GM12872 (cell line): Measurements from ENCODE around the gene ARPC2.

ENCODE experiments used
- TF ChIP-seq, protein P1 (sequence below): IDR thresholded peaks from 3 replicates; pipeline ENCODE4 v1.5.1; 2011; ENCODE audit warnings: low read depth, mild to moderate bottlenecking, low read length, moderate library complexity; ENCODE audit not compliant: insufficient read depth

Gene ARPC2

DNA sequence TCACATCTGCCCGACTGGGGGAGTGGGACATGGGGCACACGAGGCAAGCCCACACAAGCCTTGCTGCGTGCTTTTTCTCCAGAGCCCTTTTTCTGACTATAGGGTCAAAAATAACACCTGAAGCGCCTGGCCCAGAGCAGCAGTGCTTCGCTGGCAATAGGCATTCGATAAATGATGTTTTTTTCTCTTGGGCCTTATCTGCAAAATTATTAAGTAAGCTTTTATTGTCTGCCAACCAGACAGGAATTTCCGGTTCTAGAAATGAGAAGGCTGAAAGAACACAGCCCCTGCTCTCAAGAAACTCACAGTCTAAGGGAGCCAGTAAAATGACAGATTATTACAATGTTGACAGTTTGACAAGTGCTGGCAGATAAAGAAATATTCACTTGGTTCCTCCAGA lies 78.0 kb downstream of the ARPC2 start:
- TF ChIP-seq, protein P1, sequence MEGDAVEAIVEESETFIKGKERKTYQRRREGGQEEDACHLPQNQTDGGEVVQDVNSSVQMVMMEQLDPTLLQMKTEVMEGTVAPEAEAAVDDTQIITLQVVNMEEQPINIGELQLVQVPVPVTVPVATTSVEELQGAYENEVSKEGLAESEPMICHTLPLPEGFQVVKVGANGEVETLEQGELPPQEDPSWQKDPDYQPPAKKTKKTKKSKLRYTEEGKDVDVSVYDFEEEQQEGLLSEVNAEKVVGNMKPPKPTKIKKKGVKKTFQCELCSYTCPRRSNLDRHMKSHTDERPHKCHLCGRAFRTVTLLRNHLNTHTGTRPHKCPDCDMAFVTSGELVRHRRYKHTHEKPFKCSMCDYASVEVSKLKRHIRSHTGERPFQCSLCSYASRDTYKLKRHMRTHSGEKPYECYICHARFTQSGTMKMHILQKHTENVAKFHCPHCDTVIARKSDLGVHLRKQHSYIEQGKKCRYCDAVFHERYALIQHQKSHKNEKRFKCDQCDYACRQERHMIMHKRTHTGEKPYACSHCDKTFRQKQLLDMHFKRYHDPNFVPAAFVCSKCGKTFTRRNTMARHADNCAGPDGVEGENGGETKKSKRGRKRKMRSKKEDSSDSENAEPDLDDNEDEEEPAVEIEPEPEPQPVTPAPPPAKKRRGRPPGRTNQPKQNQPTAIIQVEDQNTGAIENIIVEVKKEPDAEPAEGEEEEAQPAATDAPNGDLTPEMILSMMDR: no peak

DNA sequence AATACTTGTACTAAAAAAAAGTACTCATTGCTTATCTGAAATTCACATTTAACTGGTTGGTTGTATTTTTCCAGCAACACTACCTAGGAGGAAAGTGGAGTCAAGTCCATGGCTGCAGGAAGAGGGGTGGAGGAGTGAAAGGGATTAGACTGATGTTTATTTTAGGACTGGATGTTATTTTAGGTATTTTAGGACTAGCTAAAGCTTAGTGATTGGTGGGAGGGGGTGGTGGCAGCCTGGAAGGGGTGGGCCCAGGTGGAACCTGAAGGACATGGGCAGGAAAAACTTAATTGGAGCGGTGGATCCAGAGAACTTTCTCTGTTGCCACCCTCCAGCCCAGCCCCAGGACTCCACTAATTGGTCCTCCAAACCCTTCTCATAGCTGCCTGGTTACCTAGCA lies 79.2 kb downstream of the ARPC2 start:
- TF ChIP-seq, protein P1: no peak

DNA sequence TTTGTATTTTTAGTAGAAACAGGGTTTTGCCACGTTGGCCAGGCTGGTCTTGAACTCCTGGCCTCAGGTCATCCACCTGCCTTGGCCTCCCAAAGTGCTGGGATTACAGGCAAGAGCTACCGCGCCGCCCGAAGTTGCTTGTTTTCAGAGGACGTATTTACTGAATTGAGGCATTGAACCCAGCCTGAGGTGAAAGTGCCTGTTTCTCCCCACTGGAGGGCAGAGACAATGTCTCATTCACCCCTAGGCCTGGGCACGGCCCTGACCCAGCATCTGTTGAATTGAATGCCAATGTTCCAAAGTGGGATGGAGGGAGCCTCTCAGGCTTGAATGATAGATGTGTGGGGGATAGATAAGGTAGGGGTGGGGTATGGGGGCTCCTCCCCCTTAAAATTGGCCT lies 79.9 kb downstream of the ARPC2 start:
- TF ChIP-seq, protein P1: no peak

GRCh38 chr2:218298314-218298875 lies 81.4 kb downstream of the ARPC2 start:
- TF ChIP-seq, protein P1: no peak

GRCh38 chr2:218300141-218300540 lies 83.2 kb downstream of the ARPC2 start:
- TF ChIP-seq, protein P1: no peak

DNA sequence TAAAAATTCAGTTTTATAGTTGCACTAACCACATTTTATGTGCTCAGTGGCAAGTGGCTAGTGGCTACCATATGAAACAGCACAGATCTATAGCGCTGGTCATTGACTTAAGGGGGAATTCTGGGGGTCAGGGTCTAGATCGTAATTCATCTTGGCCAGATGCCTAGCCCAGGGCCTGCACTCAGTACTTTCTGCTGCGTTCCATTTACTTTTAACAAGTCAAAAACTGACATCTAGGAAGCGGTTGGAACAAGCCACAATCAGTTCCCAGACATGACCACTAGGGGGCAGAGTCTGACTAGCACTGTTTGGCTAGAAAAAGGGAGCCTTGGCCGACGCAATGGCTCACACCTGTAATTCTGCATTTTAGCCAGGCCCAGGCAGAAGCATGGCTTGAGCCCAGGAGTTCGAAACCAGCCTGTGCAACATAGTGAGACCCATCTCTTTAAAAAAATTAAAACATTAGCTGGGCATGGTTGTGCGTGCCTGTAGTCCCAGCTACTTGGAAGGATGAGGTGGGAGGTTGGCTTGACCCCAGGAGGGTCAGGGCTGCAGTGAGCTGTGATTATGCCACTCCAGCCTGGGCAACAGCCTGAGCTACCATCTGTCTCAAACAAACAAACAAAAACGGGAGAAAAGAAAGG lies 84.3 kb downstream of the ARPC2 start:
- TF ChIP-seq, protein P1: peak; percentile 92
